Left cardiac atrium (tissue), 4 donors: ENCODE measurements around the gene EML3. TPM values are rescaled to one million over a fixed set of nuclear protein-coding genes. Genes with fewer than 3 reads are reported as not detected.
"Not testable (repeated sequence)": the region's sequence is repeated elsewhere in the genome, so short reads cannot be mapped to it uniquely, and the experiment has no call there.

Experiments
- ATAC-seq, 2 donors: fragments of 200-7000 bp; cut with Tn5 transposase; one replicate each; pipeline ENCODE4 v1.9.1; 2020; ENCODE audit warnings: mild to moderate bottlenecking in 2 of 2, moderate library complexity in 2 of 2
- DNase-seq: peaks from one replicate; pipeline ENCODE4 v3.0.0-alpha.2; 2020
- intact Hi-C, 2 donors: fragments of 100-400 bp; cut with DNase I; formaldehyde crosslinking; loops; one replicate each; pipeline versions ENCODE4 v1.14.1 to v1.15.1; 2022 to 2023
- total RNA-seq, 2 donors: library from RNA; stranded (reverse); fragmentation: NEBNext Ultra II Directional; extraction: Animal tissue kit (Norgen Biotek cat#: 25700); gene quantifications; one replicate each; pipeline ENCODE4 v1.2.1, GENCODE V29; 2021
- donor health status: DM: no; HTN: yes; CAD: no.
- donor health status: DM: no; HTN: yes; CAD: no; lungs with severe emphysema.
- donor health status: DM: yes; HTN: yes; CAD: no.
- donor health status: Dilated cardiomyopathy.

The EML3 gene
- total RNA-seq, 2 donors from 2014 or later: 29.1 to 46.8 TPM

DNA sequence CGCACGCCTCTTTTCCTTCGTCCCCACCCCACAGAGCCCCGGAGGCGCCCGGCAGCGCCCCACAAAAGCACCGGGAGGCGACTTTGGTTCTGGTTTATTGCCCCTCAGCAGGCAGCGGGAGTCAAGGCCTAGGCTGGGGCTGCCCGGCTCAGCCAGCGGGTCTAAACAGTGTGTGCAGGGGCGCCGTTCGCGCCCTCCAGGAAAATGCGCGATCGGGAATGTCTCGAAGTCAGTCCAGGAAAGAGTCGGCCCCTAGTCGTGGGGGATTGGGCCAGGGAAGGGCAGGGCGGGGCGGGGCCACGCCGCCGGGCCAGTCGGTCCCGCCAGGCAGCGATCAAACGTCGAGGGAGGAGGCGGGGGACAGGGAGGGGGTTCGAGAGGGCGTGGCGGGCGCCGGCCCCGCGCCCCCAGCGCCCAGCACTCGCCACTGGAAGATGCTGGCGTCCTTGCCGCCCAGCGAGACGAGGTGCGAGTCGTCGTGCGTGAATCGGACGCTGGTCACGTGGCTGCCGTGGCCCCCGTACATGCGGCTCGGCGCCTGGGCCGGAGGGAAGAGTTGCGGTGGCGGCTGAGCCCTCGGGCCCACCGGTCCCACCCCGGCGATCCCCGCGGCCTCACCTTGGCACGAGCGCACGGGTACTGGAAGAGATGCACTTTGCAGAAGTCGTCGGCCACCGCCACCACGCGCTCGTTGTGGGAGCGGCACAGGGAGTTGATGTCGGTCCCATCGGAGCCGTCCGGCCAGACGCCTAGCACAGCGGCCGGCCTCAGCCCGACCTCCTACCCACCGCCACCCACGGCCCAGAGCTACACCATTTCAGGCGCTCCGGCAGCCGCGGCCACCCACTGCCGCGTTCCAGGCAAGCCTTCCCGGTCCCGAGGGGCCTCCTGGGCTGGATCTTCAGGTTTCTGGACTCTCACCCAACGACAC is 10.2 kb downstream of the EML3 start:
- DNase-seq (peak; percentile 67), ATAC-seq (peak; percentile 53 to 69)
- intact Hi-C loops: loop anchor here in 1 of 2 donors (10.0 kb wide), 1 partner anchor 252 kb away; no protein-coding TSS in a partner anchor

DNA sequence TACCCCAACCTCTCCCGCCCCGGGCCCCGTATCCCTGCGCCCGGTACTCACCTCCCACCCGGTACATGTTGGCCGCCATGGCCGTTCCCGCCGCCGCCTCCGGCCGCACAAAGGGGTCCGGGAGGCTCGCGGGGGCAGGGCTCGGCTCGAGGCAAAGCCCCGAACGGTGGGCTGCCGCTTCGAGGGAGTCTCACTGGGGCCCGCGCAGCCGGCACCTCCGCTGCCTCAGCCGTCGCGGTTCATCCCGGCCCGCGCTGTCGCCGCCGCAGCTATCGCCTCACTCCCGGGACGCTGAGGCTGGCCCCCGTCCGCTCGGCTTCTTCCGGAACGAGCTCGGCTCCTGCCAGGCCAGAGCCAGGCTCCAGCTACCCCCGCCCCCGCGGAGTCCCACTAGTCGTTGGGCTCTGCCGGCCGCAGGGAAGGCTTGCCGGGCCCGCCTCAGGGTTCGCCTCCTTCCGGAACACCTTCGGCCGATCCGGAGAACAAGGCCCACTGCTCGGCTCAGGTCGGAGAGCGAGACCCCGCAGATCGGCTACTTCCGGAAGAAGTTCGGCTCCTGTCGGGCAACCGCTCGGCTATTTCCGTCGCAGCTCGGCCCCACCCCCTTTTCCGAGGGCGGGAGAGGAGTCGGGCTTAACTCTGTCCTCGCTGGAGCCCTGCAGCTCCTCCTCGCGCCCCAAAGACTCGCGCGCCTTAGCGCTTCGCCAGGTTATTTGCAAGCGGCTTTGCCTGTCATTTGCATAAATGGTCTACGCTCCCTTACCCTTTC is 11.0 kb downstream of the EML3 start, which contains the start of gene MTA2:
Gene MTA2 (minus strand): TSS at position 494 of the 769 bp plus-strand sequence. CDS start 415 bp downstream, at position 79.
- intact Hi-C loops: loop anchor here in 1 of 2 donors (10.0 kb wide), 1 partner anchor 253 kb away; no protein-coding TSS in a partner anchor

DNA sequence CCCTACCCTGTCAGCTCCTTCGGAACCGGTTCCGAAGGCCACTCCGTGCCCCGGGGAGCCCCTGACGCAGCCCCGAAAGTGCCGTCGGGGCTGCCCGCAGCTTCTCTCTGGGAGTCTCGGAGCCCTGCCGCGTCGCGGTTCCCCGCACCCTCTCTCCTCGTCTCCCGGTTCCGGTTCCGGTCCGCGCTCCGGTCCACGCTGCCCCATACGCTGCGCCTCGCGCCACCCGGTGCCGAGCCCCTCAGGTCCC is 11.5 kb downstream of the EML3 start:
- peak; percentile 41 to 43 for ATAC-seq
- intact Hi-C loops: loop anchor here in 1 of 2 donors (10.0 kb wide), 1 partner anchor 254 kb away; no protein-coding TSS in a partner anchor
- peak; percentile 76 for DNase-seq

More for the DNA sequence above, 11.0 kb downstream of the EML3 start, which contains the start of gene MTA2:
- peak; percentile 97 for DNase-seq
- peak; percentile 86 to 91 for ATAC-seq

- ATAC-seq (no peak), DNase-seq (no peak)
- intact Hi-C loops: loop anchor here in 1 of 2 donors (10.0 kb wide), 1 partner anchor 254 kb away; no protein-coding TSS in a partner anchor
These were observed 12.0 kb downstream of the EML3 start for GRCh38 chr11:62600367-62601121.

DNA sequence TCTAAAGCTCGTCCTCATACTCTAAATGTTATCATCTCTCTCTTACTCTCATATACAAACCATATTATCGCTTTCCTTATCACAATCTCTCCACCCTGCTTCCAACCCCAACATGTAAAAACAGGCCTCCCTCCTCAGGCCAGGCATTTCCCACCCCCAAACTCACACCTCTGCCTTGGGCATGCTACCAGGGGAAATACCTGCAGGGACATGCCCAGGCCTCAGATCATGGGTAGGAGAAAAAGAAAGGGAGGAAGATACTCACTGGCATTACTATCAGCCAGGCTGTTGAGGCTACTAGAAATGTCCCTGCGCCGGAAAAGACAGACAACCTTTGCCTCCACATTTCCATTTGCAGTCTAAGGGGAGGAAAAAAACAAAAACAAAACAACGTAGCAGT is 12.7 kb downstream of the EML3 start:
- ATAC-seq (no peak), DNase-seq (no peak)
- intact Hi-C loops: loop anchor here in 1 of 2 donors (10.0 kb wide), 1 partner anchor 255 kb away; no protein-coding TSS in a partner anchor

DNA sequence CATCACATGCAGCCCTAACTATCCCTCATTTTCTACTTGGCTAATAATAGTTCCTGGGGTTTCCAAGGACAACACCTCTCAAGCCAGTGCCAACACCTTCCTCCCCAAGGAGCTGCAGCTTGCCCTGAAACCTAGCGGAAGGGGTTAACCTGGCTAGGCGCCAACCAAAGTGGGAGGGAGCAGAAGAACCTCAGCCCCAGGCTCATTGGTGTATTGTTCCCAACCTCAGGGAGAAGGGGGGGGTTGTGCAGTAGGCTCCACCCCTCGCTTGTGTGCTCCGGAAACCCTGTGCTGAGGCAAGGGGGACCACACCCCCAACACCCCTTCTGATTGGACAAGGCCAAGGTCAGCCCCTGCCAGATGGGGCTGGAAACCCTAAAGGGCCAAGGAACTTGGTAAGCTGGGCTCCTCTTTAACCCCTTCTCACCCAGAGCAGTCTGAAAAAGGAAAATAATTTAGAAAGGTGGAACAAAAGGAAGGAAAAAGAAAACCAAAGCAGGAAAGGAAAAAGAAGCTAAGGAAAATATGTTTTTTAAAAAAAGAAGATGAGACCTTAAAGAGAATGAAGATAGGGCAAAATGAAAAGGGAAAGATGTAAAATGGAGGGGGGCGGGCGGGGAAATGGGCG is 13.4 kb downstream of the EML3 start:
- ATAC-seq (peak; percentile 73), DNase-seq (peak; percentile 96)
- intact Hi-C loops: no loop called here

- ATAC-seq: no peak
- intact Hi-C loops: no loop called here
- DNase-seq: no peak
These were observed 17.5 kb downstream of the EML3 start for GRCh38 chr11:62595124-62595523.

DNA sequence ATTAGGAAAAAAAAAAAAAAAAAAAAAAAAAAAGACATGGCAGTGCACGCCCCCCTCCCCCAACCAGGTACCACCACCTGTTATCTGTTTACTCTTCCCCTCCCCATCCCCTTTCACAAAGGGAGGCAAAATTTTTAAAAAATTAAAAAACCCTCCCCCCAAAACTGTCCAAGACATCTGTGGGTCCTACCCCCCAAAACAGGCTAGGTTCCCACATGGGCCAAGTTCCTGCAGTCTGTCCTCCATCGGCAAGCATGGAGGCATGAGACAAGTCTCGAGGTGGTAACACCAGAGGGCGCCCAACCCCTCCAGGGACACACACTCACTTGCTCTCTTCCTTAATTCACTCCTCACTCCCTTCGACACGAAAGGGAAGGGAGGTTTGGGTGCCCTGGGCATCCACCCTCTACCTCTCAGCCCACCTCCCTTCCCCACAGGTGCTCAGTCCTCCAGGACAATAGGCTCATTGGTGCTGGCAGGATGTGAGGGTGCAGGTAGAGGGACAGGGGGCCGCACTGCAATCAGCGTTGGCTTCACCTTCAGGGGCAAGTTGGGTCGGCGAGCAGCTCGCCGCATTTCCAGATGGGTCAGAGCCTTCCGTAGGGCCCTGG is 19.0 kb downstream of the EML3 start:
- ATAC-seq (peak in 1 of 2 donors; percentile 22), DNase-seq (peak; percentile 85)
- intact Hi-C loops: no loop called here

DNA sequence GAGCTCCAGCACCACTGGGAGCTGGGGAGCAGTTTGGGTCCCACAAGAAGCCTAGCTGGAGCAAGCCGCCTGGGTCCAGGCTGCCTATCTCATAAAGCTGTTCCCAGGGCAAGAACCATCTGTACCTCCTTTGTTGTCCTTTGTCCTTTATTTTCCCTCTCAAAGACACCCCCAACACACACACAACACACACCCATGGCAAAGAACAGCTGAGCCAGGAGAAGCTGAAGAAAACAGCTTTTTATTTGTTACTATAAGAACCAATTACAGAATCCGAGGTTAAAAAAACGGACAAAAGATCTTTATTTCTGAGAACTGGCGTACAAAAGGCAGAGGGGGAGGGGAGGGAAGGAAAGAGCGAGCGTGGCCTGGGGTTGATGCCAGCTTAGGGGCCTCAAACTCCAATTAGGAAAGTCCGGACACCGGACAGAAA is 19.6 kb downstream of the EML3 start:
- intact Hi-C loops: no loop called here
- ATAC-seq (no peak), DNase-seq (no peak)

DNA sequence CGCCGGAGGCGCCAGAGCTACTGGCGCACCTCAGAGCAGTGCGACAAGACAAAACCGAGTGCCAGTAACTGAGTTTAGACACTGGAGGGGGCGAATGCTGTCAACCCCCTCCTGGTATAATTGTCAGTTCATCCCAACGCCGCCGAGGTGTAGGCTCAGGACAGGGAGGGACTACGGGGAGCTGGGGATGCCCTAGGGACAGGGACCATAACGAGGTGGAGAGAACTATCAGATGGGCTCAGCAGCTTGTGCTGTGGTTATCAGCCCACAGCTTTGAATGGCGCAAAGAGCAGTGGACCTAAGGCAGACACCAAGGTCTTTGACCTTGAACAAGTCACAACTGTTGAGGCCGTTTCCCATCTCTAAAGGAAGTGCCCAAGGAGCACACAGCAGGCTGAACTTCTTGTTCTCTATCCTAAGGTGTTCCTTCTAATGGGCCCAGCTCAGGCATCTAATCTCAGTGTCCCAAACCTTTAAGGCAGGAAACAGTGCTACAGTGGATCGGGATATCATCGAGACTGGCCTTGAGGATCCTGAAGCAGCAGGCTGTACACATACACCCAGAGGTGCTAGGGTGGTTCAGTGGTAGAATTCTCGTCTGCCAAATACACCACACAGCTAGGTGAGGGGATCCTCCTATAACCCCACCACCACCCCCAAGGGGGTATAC is 20.3 kb downstream of the EML3 start:
- ATAC-seq: peak; percentile 7 to 16
- DNase-seq: no peak
- intact Hi-C loops: no loop called here

DNA sequence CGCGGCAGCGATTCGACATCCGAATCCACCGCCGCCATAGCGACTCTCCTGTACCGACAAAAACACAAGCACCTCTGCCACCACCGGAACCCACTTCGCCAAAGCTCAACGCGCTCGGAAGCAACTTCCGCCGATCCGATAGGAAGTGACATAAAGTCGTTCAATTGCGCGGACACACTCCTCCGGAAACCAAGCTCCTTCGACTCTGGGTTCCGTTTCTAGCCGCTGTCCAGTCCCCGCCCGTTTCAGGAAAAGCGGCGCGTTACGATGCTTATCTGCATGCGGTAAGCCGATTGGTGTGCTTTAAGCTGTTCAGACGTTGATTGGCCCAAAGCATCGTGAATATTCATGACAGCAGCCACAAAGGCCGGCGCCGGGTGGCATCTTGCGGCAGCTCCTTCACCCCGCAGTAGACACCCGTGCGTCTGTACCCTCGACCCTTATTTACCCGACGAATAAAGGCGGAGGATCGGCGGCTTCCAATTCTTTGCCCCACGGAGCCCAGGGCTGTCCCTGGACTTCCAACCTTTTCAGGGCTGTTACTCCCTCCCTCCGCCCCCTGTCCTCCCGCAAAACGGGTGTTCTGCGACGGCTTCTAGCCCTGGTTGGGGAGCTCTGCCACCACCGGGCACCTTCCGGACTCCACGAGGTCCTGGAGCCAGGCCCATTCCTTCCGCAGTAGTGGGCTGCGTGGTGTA is 21.0 kb downstream of the EML3 start, which contains the start of gene TUT1:
Gene TUT1 (minus strand): TSS at position 76 of the 698 bp plus-strand sequence. CDS start 38 bp downstream, at position 38.
- ATAC-seq (peak; percentile 96 to 97), DNase-seq (peak; percentile 96)
- intact Hi-C loops: no loop called here

DNA sequence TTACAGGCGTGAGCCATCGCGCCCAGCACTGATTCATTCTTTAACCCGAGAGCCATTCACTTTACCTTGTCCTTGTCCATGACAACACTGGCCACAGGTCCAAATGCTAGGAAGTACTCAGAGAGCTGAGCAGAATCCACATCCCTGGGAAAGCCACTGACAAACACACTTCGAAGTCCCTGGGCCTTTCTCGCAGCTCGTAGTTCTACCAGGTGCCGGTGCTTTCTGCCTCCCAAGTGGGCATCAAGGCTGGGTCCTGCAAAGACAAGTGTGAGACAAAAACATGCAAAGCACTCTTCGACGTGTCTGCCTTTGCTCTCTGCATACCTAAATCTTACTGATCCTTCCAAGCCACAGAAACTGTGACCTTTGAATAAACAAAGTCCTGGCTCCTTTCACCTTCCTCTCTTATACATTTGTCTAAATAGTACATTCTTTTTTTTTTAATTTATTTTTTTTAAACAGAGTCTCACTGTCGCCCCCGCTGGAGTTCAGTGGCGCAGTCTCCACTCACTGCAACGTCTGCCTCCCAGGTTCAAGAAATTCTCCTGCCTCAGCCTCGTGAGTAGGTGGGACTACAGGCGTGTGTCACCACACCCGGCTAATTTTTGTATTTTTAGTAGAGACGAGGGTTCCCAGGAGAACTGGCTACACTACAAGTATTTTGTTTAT is 23.5 kb downstream of the EML3 start:
- DNase-seq (peak; percentile 14), ATAC-seq (no peak)
- intact Hi-C loops: no loop called here

DNA sequence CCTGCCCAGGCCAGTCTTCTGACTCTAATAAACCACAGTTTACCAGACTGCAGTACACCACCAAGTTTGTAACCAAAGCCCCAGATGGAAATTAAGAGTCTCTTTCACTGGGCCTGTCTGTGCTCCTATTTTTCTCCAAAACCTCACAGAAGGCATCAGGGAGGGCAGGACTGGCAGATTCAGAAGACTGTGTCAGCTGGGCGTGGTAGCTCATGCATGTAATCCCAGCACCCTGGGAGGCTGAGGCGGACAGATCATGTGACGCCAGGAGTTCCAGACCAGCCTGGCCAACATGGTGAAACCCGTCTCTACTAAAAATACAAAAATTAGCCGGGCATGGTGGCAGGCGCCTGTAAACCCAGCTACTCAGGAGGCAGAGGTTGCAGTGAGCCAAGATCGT is 27.2 kb downstream of the EML3 start:
- ATAC-seq, DNase-seq, intact Hi-C loops: not testable (repeated sequence)

DNA sequence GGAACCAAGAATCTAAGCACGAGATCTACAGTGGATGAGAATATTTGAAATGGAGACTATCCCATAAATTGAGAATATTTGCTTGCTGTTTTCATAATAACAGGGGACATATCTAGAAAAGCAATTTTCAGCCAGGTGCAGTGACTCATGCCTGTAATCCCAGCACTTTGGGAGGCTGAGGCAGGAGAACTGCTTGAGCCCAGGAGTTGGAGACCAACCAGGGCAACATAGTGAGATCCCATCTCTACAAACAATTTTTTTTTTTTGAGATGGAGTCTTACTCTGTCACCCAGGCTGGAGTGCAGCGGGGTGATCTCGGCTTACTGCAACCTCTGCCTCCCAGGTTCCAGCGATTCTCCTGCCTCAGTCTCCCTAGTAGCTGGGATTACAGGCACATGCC is 30.8 kb downstream of the EML3 start:
- peak; percentile 5 for DNase-seq
- intact Hi-C loops, ATAC-seq: not testable (repeated sequence)

DNA sequence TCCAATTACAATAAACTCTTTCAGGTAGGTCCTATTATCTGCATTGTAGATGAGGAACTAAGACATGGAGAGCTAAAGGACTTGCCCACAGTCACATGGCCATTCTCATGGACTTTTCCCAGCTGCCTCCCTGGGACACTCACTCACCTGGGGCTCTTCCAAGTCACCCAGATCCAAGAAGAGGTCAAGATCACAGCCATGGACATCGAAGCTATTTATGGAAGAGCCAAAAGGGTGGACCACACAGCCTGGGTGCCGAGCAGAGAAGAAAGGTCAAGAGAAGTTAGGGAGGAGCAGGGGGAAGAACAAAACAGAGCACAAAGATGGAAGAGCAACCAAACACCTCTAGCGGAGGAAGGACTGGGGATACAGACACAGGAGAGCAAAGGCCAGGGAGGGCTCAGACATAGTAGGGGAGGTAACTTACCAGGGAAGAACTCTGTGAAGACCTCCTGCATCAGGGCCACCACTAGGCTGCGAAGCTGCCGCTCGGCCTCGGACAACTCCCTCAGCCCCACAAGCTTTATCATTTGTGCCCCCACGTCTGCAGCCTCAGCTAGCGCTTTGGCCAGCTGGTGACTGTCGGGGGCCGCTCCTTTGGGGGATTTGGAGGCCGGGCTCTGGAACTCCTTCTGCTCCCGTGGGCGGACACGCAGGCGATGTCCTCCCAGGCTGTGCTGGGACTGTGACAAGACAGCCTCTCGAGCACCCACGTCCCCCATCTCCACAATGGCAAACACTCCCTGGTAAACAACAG is 31.4 kb downstream of the EML3 start:
- intact Hi-C loops: no loop called here
- no peak for ATAC-seq
- DNase-seq: peak; percentile 8

GRCh38 chr11:62579252-62579651 is 33.3 kb downstream of the EML3 start:
- intact Hi-C loops: no loop called here
- no peak for ATAC-seq
- no peak for DNase-seq
